SK-N-SH (cell line): ENCODE measurements around the gene CNOT9. TPM values are rescaled to one million over a fixed set of nuclear protein-coding genes. Genes with fewer than 3 reads are reported as not detected.

Experiments
- CTCF ChIA-PET: fragments of 300-600, 350-600 bp; formaldehyde crosslinking; extraction: SDS; loops from one replicate; lab custom pipeline; 2021; lab: Yijun Ruan, JAX
- POLR2A ChIA-PET: fragments of 350-600 bp; sonication (Branson Sonifier 250); formaldehyde crosslinking; extraction: SDS; loops from one replicate; lab custom pipeline; 2020; ENCODE audit warnings: antibody characterized with exemption, inconsistent platforms; lab: Yijun Ruan, JAX
- DNase-seq: peaks from one replicate; pipeline ENCODE4 v3.0.0; 2012
- H2AFZ ChIP-seq: fragments of 200-600 bp; sonication (generic); 2 replicates; pipeline ENCODE4 v1.8.1; 2016; ENCODE audit warnings: antibody characterized with exemption, mild to moderate bottlenecking, low read depth
- H3F3A ChIP-seq: fragments of 200-600 bp; sonication (generic); replicated peaks from 2 replicates; pipeline ENCODE3; 2016; ENCODE audit warnings: antibody characterized with exemption, mild to moderate bottlenecking; ENCODE audit not compliant: insufficient read depth
- H3K27ac ChIP-seq, 2 experiments: fragments of 200-500 bp in 1 of 2; fragments of 200-600 bp in 1 of 2; sonication (Bioruptor generic) in 1 of 2; sonication (generic), shearing (Covaris generic) in 1 of 2; 2 replicates each; pipeline versions ENCODE4 v1.5.1 to v1.6.1; 2014 to 2016; ENCODE audit warnings: low read depth in 2 of 2, inconsistent platforms in 1 of 2, low read length in 1 of 2, mild to moderate bottlenecking in 1 of 2, mixed read lengths in 1 of 2
- H3K27me3 ChIP-seq: fragments of 200-600 bp; sonication (generic), shearing (Covaris generic); 2 replicates; pipeline ENCODE4 v1.6.1; 2016; ENCODE audit warnings: mixed run types; ENCODE audit not compliant: insufficient read depth
- H3K36me3 ChIP-seq, 2 experiments: fragments of 200-500 bp in 1 of 2; fragments of 200-600 bp in 1 of 2; sonication (Bioruptor generic) in 1 of 2; sonication (generic) in 1 of 2; replicated peaks in 1 of 2; 2 replicates each; pipeline versions ENCODE3 to v1.5.1; 2014 to 2016; ENCODE audit warnings: low read length in 1 of 2, mild to moderate bottlenecking in 1 of 2; ENCODE audit not compliant: insufficient read depth in 2 of 2, control insufficient read depth in 1 of 2
- H3K4me1 ChIP-seq, 2 experiments: fragments of 200-500 bp in 1 of 2; fragments of 200-600 bp in 1 of 2; sonication (Bioruptor generic) in 1 of 2; sonication (generic), shearing (Covaris generic) in 1 of 2; 2 replicates each; pipeline versions ENCODE4 v1.5.1 to v1.6.1; 2014 to 2016; ENCODE audit warnings: low read depth in 1 of 2, low read length in 1 of 2, mixed run types in 1 of 2; ENCODE audit not compliant: insufficient read depth in 2 of 2, control insufficient read depth in 1 of 2
- H3K4me2 ChIP-seq: fragments of 200-600 bp; sonication (generic), shearing (Covaris generic); 2 replicates; pipeline ENCODE4 v1.6.1; 2017; ENCODE audit warnings: mixed run types
- H3K4me3 ChIP-seq, 2 experiments: fragments of 200-500 bp in 1 of 2; fragments of 200-600 bp in 1 of 2; sonication (Bioruptor generic) in 1 of 2; sonication (generic), shearing (Covaris generic) in 1 of 2; 2 replicates each; pipeline versions ENCODE4 v1.5.1 to v1.8.1; 2014 to 2016; ENCODE audit warnings: low read depth in 2 of 2, inconsistent platforms in 1 of 2, low read length in 1 of 2, mild to moderate bottlenecking in 1 of 2, mixed read lengths in 1 of 2, moderate library complexity in 1 of 2
- H3K79me2 ChIP-seq: fragments of 200-600 bp; sonication (generic); 2 replicates; pipeline ENCODE4 v1.8.1; 2017; ENCODE audit warnings: mild to moderate bottlenecking; ENCODE audit not compliant: insufficient read depth
- H3K9ac ChIP-seq: fragments of 200-600 bp; sonication (generic); 2 replicates; pipeline ENCODE4 v1.6.1; 2017; ENCODE audit warnings: mixed run types
- H3K9me2 ChIP-seq: fragments of 200-600 bp; sonication (generic); 2 replicates; pipeline ENCODE4 v1.6.1; 2017; ENCODE audit warnings: mixed run types
- H3K9me3 ChIP-seq: fragments of 200-600 bp; sonication (generic); 2 replicates; pipeline ENCODE4 v1.6.1; 2017; ENCODE audit warnings: mixed run types, mild to moderate bottlenecking, moderate library complexity
- H4K20me1 ChIP-seq: fragments of 200-600 bp; sonication (generic); 2 replicates; pipeline ENCODE4 v1.6.1; 2017; ENCODE audit warnings: mild to moderate bottlenecking, mixed run types; ENCODE audit not compliant: insufficient read depth
- CTCF ChIP-seq: fragments of 200-600 bp; sonication (generic); IDR thresholded peaks from 2 replicates; pipeline ENCODE4 v1.6.1; 2017; ENCODE audit warnings: antibody characterized with exemption, mild to moderate bottlenecking, moderate library complexity
- EP300 ChIP-seq, 2 experiments: IDR thresholded peaks; 2 replicates each; pipeline versions ENCODE4 v1.4.0 to v1.6.1; 2012; ENCODE audit warnings: borderline replicate concordance in 1 of 2, low read depth in 1 of 2, low read length in 1 of 2
- EZH2phosphoT487 ChIP-seq: fragments of 200-600 bp; sonication (generic); IDR thresholded peaks from 2 replicates; pipeline ENCODE4 v1.6.1; 2017; ENCODE audit warnings: low read depth, mixed run types, mild to moderate bottlenecking, antibody characterized with exemption, moderate library complexity, borderline replicate concordance
- FOXM1 ChIP-seq: IDR thresholded peaks from 2 replicates; pipeline ENCODE4 v1.4.0; 2012; ENCODE audit warnings: low read depth, mild to moderate bottlenecking
- GABPA ChIP-seq: IDR thresholded peaks from 2 replicates; pipeline ENCODE4 v1.4.0; 2012; ENCODE audit warnings: low read depth, mild to moderate bottlenecking
- IRF3 ChIP-seq: fragments of 150-350 bp; IDR thresholded peaks from 2 replicates; pipeline ENCODE4 v1.6.1; 2016; ENCODE audit warnings: mild to moderate bottlenecking, low read depth, low read length
- JUND ChIP-seq: IDR thresholded peaks from 2 replicates; pipeline ENCODE4 v1.4.0; 2012
- MAX ChIP-seq: IDR thresholded peaks from 2 replicates; pipeline ENCODE4 v1.4.0; 2012; ENCODE audit warnings: low read depth
- MEF2A ChIP-seq: IDR thresholded peaks from 2 replicates; pipeline ENCODE4 v1.4.0; 2012; ENCODE audit warnings: low read depth, borderline replicate concordance
- NRF1 ChIP-seq: IDR thresholded peaks from 2 replicates; pipeline ENCODE4 v1.6.1; 2012; ENCODE audit warnings: low read depth, mild to moderate bottlenecking, low read length
- RAD21 ChIP-seq: IDR thresholded peaks from 2 replicates; pipeline ENCODE4 v1.6.1; 2012; ENCODE audit warnings: mild to moderate bottlenecking, low read length
- RCOR1 ChIP-seq: fragments of 150-350 bp; IDR thresholded peaks from 2 replicates; pipeline ENCODE4 v1.6.1; 2017; ENCODE audit warnings: antibody characterized with exemption, low read length
- SIN3A ChIP-seq: IDR thresholded peaks from 2 replicates; pipeline ENCODE4 v1.6.1; 2012; ENCODE audit warnings: low read depth, mild to moderate bottlenecking, low read length, moderate library complexity, borderline replicate concordance
- SMC3 ChIP-seq: IDR thresholded peaks from 2 replicates; pipeline ENCODE4 v1.6.1; 2012; ENCODE audit warnings: low read depth, low read length, improper control_type of control experiment
- TCF12 ChIP-seq: IDR thresholded peaks from 2 replicates; pipeline ENCODE4 v1.4.0; 2012
- TEAD4 ChIP-seq: IDR thresholded peaks from 2 replicates; pipeline ENCODE4 v1.4.0; 2012; ENCODE audit warnings: mild to moderate bottlenecking, borderline replicate concordance; ENCODE audit not compliant: insufficient read depth
- USF2 ChIP-seq: fragments of 150-350 bp; IDR thresholded peaks from 2 replicates; pipeline ENCODE4 v1.6.1; 2017; ENCODE audit warnings: antibody characterized with exemption, low read length, low read depth, borderline replicate concordance
- ZBTB33 ChIP-seq: IDR thresholded peaks from 2 replicates; pipeline ENCODE4 v1.4.0; 2012; ENCODE audit warnings: low read depth, borderline replicate concordance
- WGBS: methylation state at CpG from one replicate; pipeline ENCODE4 v1.1.6; 2017; ENCODE audit warnings: low lambda C conversion rate; 5-methylcytosine and 5-hydroxymethylcytosine counted together
- polyA plus RNA-seq, 3 experiments: library from polyadenylated mRNA; depleted of rRNA; stranded (reverse); fragments of >200 nt; gene quantifications; 2 replicates each; pipeline ENCODE4 v1.2.3, GENCODE V29; 2012

Gene CNOT9
- polyA plus RNA-seq, 1 of the 3 experiments (the other 2 are of a cell fraction): 36.8 TPM

- H3K36me3 ChIP-seq: peaks cover 0 to 1% of the 10 kb centered on the region in 2 experiments
- H3K27ac ChIP-seq: no peak overlapping the region
- no peak overlapping the region for H2AFZ ChIP-seq
- no peak overlapping the region for H3K4me3 ChIP-seq
- no peaks in the 10 kb centered on the region for H3K9me2 ChIP-seq
- H3K9ac ChIP-seq: no peak overlapping the region
- CTCF ChIA-PET: interaction anchor here (0.5 to 2.4 kb wide), 10 partner anchors 10 to 79 kb away, joined by 3 to 12 read pairs (median 4); partner anchors contain the start of gene PLCD4
- no peaks in the 10 kb centered on the region for H3K4me1 ChIP-seq
- H3F3A ChIP-seq: no peaks in the 10 kb centered on the region
- peak; percentile 50 for DNase-seq
- H3K27me3 ChIP-seq: no peaks in the 10 kb centered on the region
- H3K79me2 ChIP-seq: no peaks in the 10 kb centered on the region
- POLR2A ChIA-PET: interaction anchor here (1.1 kb wide), 1 partner anchor 11 kb away, joined by 3 read pairs; the partner anchor contains the start of gene PLCD4
- no peak overlapping the region for H3K4me2 ChIP-seq
- WGBS: 91% methylated on average over 9 of the region's 9 CpGs
- no peaks in the 10 kb centered on the region for H4K20me1 ChIP-seq
- H3K9me3 ChIP-seq: no peaks in the 10 kb centered on the region
- TF ChIP-seq IRF3: no peak
- peak; percentile 72 for TF ChIP-seq RAD21
- no peak for TF ChIP-seq RCOR1
- TF ChIP-seq NRF1: no peak
- peak; percentile 44; the same call in 1 of the 2 replicates for TF ChIP-seq SMC3
- no peak for TF ChIP-seq SIN3A
- TF ChIP-seq CTCF: peak; percentile 36
- TF ChIP-seq, all 33 proteins: peak for 3
Observed at GRCh38 chr2:218618102-218618860, 49.6 kb downstream of the CNOT9 start.

- no peaks in the 10 kb centered on the region for H3K27me3 ChIP-seq
- no peak overlapping the region for H2AFZ ChIP-seq
- no peaks in the 10 kb centered on the region for H3F3A ChIP-seq
- H3K9me3 ChIP-seq: no peaks in the 10 kb centered on the region
- POLR2A ChIA-PET: no interaction called here
- no peak for DNase-seq
- 79% methylated on average over 7 of the region's 7 CpGs for WGBS
- no peak overlapping the region for H3K27ac ChIP-seq
- CTCF ChIA-PET: interaction anchor here (1.2 to 1.3 kb wide), 2 partner anchors 9 to 214 kb away, joined by 3 to 4 read pairs; no protein-coding TSS in a partner anchor
- no peaks in the 10 kb centered on the region for H3K9me2 ChIP-seq
- no peak overlapping the region for H3K4me3 ChIP-seq
- H3K36me3 ChIP-seq: peaks cover 0 to 2% of the 10 kb centered on the region in 2 experiments
- H3K4me2 ChIP-seq: no peak overlapping the region
- H3K4me1 ChIP-seq: no peaks in the 10 kb centered on the region
- no peaks in the 10 kb centered on the region for H3K79me2 ChIP-seq
- no peak overlapping the region for H3K9ac ChIP-seq
- no peaks in the 10 kb centered on the region for H4K20me1 ChIP-seq
- TF ChIP-seq MEF2A: no peak
- TF ChIP-seq ZBTB33: no peak
- no peak for TF ChIP-seq TCF12
- TF ChIP-seq EZH2phosphoT487: no peak
- TF ChIP-seq GABPA: no peak
- no peak for TF ChIP-seq EP300 (IDR thresholded peaks at IDR 0.05; ENCODE audit: borderline replicate concordance in 1 of 2, low read depth in 1 of 2, low read length in 1 of 2)
- no peak for TF ChIP-seq MAX
- no peak for TF ChIP-seq USF2
- no peak for TF ChIP-seq FOXM1
- TF ChIP-seq TEAD4: no peak
- no peak for TF ChIP-seq CTCF
- TF ChIP-seq JUND: no peak
Observed at GRCh38 chr2:218621007-218621406, 52.4 kb downstream of the CNOT9 start.
